Gastrocnemius medialis (tissue), 4 donors: ENCODE measurements around the gene MYRIP.

ENCODE experiments used
- CTCF ChIP-seq, 5 experiments: fragments of 450-650 bp in 3 of 5; fragments of 200-600 bp in 2 of 5; sonication (generic) in 2 of 5; IDR thresholded peaks in 4 of 5; conservative IDR thresholded peaks in 1 of 5; 1 replicate in 4 of 5; 2 replicates in 1 of 5; pipeline ENCODE4 v1.5.1; 2016 to 2019; ENCODE audit warnings: antibody characterized with exemption in 5 of 5, mild to moderate bottlenecking in 3 of 5, moderate library complexity in 3 of 5
- POLR2A ChIP-seq, 2 donors: fragments of 450-650 bp; IDR thresholded peaks; one replicate each; pipeline ENCODE4 v1.6.1; 2017; ENCODE audit warnings: antibody characterized with exemption in 2 of 2, mild to moderate bottlenecking in 2 of 2, moderate library complexity in 2 of 2

GRCh38 chr3:40086890-40087883 lies 277.8 kb downstream of the MYRIP start:
- TF ChIP-seq CTCF (IDR thresholded peaks at IDR 0.05 in 4 of 5, conservative IDR thresholded peaks at IDR 0.05 in 1 of 5) (no peak), POLR2A (IDR thresholded peaks at IDR 0.05) (no peak)
